ENCODE results near the gene C2orf72.
"Not testable (repeated sequence)": the region's sequence is repeated elsewhere in the genome, so short reads cannot be mapped to it uniquely, and the experiment has no call there.

The C2orf72 gene

DNA sequence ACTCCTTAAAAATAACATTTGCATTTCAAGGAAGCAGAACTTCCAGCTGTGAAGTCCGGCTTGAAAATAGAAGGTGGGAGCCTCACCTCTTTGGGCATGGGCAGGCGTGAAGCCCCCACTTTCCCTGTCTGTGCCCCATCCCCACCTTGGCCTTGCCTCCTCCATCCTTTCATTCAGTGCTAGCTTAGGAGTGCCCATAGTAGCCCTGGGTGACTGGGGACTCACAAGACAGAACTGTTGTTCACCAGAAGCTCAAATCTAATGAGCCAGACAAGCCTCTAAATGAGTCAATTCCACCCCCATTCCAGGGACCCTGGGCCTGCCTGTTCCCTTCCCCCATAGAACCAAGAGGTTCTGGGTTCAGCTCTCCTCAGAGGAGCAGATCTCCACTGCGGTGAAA lies 21.4 kb upstream of the C2orf72 start:
- no peak for DNase-seq

DNA sequence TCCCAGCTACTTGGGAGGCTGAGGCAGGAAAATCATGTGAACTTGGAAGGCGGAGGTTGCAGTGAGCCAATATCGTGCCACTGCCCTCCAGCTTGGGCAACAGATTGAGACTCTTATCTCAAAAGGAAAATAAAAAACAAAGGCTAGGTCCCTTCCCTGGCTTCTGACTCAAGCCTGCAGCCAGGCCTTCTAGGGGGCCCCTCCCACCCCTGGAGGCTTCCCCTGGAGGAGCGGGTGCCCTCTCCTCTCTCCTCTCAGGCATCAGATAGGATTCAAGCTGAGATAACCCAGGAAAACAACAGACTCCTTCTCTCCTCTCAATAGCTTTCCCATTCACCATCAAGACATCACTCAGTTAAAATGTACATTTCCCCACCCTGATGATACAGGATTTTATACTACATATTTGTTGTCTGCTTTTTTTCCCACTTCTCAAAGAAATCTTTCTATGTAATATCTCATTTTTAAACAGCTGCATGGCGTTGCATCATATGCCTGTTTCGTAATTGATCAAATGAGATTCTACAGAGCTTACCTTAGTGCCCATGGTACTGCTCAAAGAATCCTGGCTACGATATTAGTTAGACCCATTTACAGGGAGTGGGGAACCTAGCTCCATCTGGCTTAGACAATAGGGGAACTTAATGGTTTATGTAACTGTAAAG lies 20.6 kb upstream of the C2orf72 start:
- DNase-seq: no peak

DNA sequence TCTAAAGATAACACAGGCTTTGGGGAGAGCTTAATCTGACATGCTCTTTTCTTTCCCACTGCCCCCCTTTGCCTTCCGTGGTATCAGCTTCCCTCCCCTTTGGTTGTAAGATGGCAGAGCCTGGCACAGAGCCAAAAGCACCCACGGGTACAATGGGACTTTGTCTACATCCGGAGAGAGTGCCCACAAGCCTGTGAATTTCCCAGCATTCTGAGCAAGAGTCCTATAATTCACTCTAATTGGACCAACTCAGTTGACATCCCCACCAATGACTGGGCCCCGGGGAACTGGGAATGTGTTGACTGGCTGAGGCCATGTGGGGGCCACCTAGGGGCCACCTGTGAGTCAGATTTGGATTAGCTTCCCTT lies 20.1 kb upstream of the C2orf72 start:
- DNase-seq: no peak

DNA sequence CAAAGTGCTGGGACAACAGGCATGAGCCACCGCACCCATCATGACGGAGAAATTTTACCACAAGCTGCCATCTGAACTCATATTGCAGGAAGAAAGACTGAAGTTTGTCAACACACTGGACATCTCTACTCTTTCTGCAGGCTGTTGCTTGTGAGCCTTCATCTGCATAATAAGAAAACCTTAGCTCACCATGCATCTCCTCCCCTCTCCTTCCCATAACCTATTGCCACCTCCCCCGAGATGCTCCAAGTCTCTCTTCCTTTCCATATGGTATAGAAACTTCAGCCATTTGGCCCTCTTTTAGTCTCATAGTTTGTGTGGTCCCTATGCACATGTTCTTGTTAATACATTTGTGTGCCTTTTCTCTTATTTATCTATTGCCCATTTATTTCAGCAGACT lies 19.1 kb upstream of the C2orf72 start:
- no peak for DNase-seq

DNA sequence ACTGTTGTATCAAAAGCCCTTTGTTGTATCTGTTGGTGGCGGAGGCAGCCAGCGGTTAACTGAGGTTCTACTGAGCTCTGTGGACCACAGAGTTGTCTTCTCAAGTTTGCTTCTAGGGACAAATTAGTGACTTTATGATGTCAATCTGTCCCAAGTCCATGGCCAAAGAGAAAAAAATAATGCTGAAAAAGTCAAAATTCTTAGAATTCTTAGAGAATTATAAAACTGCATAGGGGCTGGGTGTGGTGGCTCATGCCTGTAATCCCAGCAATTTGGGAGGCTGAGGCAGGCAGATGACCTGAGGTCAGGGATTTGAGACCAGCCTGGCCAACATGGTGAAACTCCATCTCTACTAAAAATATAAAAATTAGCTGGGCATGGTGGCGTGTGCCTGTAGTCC lies 12.3 kb upstream of the C2orf72 start:
- DNase-seq: not testable (repeated sequence)

DNA sequence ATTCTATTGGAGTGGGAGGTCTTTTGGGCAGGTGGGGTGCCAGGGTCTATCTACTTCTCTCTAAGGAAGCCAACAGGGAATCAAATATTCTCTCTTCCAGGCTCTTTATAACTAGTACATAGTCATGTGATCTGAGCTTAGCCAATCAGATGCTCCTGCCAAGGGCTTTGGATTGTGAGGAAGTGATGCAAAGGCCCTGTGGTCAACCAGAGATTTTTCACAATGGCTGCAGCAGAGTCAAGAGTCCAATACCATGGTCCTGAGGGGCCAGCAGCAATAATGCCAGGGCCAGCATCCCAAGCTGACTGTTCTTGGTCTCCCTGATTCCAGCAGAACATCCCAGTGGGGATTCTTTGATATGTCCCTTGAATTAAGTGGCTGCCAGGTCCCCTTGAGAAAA lies 8.4 kb upstream of the C2orf72 start:
- no peak for DNase-seq

DNA sequence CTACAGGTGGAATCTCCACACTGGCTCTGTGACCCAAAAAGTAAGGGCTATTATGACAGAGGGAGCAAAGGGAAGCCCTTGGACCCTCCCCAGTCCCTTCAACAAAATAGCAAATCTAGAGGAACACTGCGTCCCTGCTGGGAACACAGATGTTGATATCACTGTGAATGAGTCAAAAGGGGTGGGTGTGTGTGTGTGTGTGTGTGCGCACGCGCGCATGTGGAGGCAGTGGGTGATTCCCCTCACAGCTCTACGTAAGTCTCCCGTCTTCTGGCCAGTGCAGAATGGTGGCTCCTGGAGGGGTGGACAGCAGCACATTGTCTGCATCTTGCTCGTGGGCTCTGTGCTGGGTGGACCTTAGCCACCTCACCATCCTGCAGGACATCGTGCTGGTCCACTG lies 7.8 kb upstream of the C2orf72 start:
- no peak for DNase-seq

DNA sequence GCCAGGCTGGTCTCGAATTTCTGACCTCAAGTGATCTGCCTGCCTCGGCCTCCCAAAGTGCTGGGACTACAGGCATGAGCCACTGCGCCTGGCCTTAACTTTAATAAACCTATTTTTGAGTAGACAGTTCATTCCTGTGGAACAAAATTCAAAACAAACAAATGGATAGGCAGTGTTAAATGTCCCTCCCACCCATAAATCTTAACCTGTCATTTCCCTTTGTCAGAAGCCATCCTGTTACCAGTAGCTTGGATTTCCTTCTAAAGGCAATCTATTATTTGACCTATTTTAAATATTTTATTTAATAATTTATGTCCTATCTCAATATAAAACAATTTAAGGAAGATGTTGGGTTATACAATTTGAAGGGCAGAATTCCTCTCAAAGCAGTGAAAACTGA lies 6.6 kb upstream of the C2orf72 start:
- DNase-seq: no peak

DNA sequence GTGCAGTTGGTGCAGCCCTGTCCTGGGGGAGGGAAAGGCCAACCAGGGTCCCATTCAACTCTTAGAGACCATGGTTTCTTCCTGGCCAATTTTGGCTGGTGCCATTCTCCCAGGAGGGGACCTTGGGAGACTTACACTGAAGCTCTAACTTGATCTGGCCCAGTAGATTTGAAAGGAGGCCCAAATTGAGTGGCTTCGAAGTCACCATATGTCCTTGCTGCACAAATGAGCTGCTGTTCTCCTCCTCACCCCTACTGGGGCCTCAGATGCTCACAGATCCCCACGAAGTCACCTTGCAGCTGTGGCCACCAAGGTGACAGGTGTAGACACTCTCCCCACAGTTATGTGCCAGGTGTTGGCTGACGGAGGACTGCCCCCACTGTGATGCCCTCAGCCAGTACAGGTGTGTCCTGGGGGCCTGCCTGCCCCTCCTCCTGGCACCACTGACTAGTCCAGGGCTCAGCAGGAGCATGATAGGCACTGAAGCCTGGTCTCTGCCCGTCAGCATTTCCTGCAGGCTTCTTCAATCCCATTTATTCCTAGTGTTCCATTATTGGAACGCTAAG lies 4.7 kb upstream of the C2orf72 start:
- DNase-seq: no peak

DNA sequence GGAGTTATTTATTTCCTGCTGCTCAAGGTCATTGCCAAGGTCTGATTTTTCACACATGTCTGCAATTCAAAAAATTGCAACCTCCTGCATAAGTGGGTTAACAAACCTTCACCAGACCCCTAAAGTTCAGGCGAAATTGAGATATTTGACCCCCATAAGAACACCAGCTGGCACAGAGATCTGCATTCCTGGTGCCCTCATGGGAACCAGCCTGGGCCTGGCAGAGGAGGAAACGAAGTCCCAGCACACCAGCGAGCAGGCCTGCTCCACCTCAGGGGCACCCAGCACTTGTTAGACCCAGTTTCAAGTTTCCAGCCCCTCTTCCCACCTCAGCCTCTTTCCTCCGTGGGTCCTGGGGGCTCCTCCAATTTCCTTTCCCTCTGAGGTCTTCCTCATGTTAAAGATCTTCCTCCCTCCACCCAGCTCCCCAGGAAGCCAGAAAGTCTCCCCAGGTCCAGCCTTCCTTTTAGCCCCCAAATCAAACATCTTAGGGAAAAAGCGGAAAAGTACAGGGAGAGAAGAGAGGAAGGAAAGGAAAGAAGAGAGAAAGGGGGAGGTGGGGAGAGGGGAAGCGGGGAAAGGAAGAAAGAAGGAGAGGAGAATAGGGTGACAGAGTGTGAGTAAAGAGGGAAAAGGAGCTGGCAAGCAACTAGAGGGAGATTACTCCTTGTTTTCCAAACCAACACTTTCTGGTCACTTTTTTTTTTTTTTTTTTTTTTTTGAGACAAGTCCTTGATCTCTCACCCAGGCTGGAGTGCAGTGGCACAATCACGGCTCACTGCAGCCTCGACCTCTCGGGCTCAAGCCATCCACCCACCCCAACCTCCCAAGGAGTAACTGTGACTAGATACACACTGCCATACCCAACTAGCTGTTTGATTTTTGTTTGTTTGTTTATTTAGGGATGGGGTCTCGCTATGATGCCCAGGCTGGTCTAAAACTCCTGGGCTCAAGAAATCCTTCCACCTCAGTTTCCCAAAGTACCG lies 3.9 kb upstream of the C2orf72 start:
- DNase-seq: no peak

DNA sequence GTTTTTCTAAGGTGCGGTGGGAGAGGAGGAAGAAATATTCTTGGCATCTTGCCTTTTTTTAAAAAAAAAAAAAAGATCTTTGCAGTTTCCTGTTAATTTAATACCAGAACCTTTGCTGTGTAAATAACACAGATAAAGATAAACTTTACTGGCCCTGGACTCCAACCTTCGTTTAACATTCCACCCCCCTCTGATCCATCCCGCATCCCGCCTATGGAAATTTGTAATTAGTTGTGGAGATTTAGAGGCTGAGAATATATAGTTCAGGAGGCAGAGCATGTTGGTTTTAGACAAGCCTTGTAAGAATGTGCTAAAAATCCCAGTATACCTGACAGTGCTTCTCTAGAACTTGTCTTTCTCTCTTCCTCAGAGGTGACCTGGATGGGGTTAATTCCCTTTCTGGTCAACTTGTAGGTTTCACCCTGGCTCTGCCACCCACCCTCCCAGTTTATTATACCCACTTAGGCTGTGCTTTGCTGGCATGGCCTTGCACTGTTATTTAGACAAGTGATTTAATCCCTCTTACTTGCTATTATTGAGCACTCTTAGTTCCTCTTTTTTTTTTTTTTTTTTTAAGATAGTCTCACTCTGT lies 2.9 kb upstream of the C2orf72 start:
- DNase-seq: no peak

DNA sequence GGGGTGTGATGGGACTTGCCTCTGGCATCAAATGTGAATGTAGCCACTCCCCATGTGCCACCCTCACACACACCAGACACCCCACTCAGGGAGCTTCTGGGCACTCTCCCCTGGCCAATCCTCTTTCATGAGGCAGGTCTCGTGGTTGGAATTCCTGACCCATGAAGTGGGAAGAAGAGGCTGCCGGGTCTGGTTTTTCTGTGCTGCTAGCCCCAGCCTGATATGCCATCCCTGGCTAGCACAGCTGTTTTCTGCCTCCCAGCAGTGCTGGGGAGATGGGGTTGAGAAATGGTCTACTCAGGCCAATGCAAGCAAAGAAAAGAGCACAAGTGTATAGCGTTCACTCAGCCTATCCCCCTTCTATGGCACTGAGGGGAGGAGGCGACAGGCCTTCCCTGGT lies 1.2 kb upstream of the C2orf72 start:
- DNase-seq: no peak

DNA sequence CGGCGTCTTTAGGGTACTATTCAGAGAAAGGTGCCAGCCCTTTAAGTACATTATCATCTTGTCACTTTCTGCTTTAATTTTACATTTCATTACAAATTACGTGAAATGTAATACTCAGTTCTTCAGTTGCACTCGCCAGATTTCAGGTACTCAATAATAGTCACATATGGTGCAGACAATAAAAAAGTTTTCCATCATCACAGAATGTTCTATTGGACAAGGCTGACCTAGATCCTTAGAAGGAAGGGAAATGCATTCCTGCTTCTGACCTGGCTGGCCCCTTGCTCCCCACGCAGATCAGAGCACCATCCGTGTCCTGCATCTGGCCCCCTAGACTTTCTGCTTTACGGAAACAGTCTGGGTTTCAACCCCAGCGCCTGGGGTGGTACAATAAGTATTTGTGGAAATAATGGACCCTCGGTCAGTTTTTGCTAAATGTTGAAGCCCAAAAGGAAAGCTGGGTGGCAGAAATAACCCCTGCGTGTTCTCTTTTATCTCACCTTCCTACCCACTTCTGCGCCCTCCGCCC lies 681 bp upstream of the C2orf72 start:
- DNase-seq: no peak

DNA sequence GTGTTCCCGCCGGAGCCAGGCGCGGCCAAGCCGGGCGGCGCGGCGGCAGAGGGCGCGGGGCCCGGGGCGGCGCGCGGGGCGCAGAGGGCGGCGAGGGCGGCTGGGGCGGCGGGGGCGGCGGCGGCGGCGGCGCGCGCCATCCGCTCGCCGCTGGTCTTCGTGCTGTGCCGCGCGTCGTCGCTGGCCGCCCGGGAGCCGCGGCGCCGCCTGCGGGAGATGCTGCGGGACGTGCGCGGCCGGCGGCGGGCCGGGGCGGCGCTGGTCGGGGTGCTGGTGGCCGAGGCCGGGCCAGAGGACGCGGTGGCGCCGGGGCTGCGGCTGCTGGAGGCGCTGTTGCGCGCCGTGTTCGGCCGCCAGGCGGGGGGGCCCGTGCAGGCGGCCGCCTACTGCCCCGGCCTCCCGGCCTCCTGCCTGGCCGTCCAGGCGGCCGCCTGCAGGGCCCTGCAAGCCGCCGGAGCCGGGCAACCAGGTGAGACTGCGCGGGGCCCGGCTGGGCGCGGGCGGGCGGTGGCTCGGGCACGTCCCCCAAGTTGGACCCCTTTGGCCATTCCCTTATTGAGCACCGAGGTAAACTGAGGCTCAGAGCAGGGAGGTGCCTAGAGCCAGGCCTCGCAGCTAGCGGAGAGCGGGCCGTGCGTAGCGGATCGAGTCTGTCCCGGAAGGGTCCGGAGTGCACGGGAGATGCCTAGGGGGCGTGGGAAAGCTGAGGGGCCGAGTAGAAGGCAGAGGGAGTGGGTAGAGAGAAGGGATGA lies 584 bp downstream of the C2orf72 start:
- no peak for DNase-seq

DNA sequence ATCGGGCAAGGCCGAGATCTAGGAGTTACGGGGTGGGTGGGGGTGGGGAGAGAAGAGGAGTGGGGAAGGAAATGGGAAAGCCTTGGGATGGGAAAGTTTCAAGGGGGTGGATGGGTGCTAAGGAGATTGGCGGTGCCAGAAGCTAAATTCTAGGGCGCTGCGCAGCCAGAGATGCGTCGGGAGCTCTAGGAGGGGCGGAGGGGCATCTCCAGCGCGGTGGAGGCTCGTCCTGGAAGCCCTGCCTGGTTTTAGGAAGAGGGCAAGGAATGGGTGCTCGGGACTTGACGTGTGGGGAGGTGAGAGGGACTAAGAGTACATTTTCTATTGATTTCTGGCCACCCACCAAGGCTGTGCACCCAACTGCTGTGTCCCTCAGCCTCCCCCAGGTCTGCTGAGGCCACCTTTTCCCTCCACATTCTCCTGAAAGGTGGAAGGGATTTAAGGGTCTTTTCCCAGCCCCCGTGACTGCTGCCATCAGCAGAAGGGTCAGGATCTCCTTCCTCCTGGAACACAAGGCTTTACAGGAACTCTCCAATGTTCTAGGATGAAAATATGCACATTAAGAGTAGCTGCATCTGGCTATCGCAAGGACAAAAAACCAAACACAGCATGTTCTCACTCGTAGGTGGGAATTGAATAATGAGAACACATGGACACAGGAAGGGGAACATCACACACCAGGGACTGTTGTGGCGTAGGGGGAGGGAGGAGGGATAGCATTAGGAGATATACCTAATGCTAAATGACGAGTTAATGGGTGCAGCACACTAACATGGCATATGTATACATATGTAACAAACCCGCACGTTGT lies 1.4 kb downstream of the C2orf72 start:
- DNase-seq: no peak

DNA sequence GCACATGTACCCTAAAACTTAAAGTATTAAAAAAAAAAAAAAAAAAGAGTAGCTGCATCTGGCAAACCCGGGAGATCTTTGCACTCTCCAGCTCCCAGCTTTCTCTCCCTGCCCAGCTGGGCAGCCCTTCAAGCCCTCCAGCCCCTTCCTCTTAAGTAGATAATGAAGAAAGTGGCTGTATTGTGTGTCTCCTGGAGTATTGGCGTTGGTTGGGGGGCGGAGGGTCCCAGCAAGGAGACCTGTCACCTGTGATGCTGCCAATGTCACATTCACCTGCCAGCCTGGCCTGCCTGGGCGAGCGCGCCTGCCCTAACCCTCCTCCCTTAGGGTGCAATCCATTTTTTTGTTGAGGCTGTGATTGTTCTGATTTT lies 2.0 kb downstream of the C2orf72 start:
- no peak for DNase-seq

DNA sequence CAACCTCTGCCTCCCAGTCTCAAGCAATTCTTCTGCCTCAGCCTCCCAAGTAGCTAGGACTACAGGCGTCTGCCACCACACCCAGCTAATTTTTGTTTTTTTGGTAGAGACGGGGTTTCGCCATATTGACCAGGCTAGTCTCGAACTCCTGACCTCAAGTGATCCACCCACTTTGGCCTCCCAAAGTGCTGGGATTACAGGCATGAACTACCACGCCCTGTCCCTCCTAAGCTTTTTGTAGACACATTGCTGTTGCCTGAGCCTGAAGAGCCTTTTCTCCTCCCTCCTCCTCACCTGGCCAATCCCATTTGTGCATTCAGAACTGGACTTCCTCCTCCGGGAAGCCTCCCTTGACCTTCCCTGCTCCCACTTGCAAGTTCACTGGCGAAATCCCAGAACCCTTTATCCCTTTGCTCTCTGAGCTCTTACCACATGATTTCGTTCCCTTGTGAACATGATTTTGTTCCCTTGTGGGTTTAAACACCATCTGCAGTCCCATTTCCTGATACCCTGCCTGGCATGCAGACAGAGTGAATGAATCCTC lies 2.6 kb downstream of the C2orf72 start:
- DNase-seq: no peak

DNA sequence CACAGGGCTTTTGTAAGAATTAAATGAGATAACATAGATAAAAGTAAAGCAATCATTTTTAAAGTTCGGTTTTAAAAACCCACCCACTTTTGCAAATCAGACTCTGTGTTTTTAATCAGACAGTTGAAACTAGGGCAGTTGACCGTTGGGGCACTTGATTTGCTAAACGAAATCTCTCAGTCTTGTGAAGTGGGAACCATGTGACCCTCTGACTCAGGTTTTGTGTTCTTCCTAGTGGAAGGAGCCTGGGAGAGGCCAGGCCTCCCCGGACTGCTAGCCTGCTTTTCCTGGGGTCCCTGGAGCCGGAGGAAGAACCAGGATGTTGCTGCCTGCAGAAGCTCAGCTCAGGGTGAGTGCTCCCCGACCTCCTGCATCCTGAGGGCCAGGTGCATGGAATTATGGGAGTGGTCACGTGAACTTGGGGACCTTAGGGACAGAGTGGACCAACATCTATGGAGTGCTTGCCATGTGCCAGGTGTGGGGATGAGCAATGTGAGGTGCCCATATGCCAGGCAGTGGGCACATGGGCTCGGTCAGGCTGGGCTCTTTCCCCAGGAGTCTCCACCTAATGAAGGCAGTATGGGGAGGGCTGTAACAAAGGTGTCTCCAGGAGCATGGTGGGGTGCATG lies 3.9 kb downstream of the C2orf72 start:
- no peak for DNase-seq

DNA sequence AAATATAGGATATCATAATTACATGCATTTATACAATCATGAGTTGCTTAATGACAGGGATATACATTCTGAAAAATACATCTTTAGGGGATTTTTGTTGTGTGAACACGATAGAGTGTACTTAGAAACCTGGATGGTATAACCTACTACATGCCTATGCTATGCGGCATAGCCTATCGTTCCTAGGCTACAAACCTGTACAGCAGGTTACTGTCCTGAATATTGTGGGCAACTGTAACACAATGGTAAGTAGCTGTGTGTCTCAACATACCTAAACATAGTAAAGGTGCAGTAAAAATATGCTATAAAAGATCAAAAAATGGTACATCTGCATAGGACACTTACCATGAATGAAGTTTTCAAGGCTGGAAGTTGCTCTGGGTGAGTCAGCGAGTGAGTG lies 6.5 kb downstream of the C2orf72 start:
- DNase-seq: no peak

DNA sequence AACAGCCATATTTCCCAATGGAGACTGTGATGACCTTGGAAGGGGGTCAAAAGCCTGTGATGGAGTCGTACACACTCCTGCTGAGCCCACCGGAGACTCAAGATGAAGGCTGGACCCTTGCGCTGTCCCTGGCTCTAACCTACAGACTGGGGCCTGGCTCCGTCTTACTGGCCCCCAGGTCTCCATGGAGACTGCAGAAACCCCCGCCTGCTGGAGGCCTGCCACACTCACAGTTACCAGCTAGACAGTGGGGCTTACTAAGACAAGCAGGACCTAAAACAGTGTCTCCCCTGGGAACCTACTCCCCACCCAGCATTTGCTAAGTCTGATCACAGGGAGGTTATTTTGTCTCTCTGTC lies 9.6 kb downstream of the C2orf72 start:
- no peak for DNase-seq

All from T-helper 9 cell (primary cell).